Adrenal gland (tissue), 12 donors: ENCODE results near the gene CCDC192. TPM values are rescaled to one million over a fixed set of nuclear protein-coding genes. Genes with fewer than 3 reads are reported as not detected.

ENCODE experiments used
- DNase-seq, 7 donors: peaks; one replicate each; pipeline ENCODE4 v3.0.0-alpha.2; 2019 to 2020
- H3K27ac ChIP-seq, 5 donors: fragments of 200-600 bp; sonication (generic) in 4 of 5; 1 replicate in 3 of 5; 2 replicates in 2 of 5; pipeline versions ENCODE4 v1.5.1 to v1.8.0; 2016 to 2020; ENCODE audit warnings: mild to moderate bottlenecking in 1 of 5
- H3K27me3 ChIP-seq: fragments of 200-600 bp; 2 replicates; pipeline ENCODE4 v1.8.0; 2021
- H3K36me3 ChIP-seq, 2 donors: fragments of 200-600 bp; replicated peaks in 1 of 2; 1 replicate in 1 of 2; 2 replicates in 1 of 2; pipeline versions ENCODE4 v1.5.1 to v1.8.0; 2018 to 2022
- H3K4me1 ChIP-seq, 2 donors: fragments of 200-600 bp; replicated peaks in 1 of 2; 1 replicate in 1 of 2; 2 replicates in 1 of 2; pipeline versions ENCODE4 v1.5.1 to v1.8.0; 2018 to 2021
- H3K4me3 ChIP-seq, 4 donors: fragments of 200-600 bp; sonication (generic) in 3 of 4; one replicate each; pipeline ENCODE4 v1.5.1; 2016 to 2018
- H3K9me3 ChIP-seq, 3 donors: fragments of 200-600 bp; sonication (generic) in 1 of 3; replicated peaks in 1 of 3; 1 replicate in 2 of 3; 2 replicates in 1 of 3; pipeline versions ENCODE4 v1.5.1 to v1.8.0; 2016 to 2021
- CTCF ChIP-seq, 6 experiments: fragments of 450-650 bp in 4 of 6; fragments of 200-600 bp in 2 of 6; sonication (generic) in 1 of 6; IDR thresholded peaks; 1 replicate in 5 of 6; 2 replicates in 1 of 6; pipeline versions ENCODE4 v1.5.1 to v1.8.0; 2016 to 2021; ENCODE audit warnings: antibody characterized with exemption in 6 of 6, mild to moderate bottlenecking in 2 of 6, moderate library complexity in 1 of 6
- POLR2A ChIP-seq, 2 donors: fragments of 450-650 bp; IDR thresholded peaks; one replicate each; pipeline ENCODE4 v1.6.1; 2017; ENCODE audit warnings: antibody characterized with exemption in 2 of 2, mild to moderate bottlenecking in 2 of 2, moderate library complexity in 1 of 2
- WGBS, 4 donors: extraction: QIAGEN DNeasy Blood & Tissue Kit in 2 of 4; methylation state at CpG; one replicate each; pipeline versions ENCODE4 v1.1.5 to v1.1.7; 2013 to 2017; 5-methylcytosine and 5-hydroxymethylcytosine counted together
- intact Hi-C, 2 donors: fragments of 100-400 bp; cut with DNase I; formaldehyde crosslinking; loops; one replicate each; pipeline versions ENCODE4 v1.14.1 to v1.15.0; 2022 to 2023
- polyA plus RNA-seq, 3 donors: library from polyadenylated mRNA; stranded (reverse); fragments of 200-250 nt in 2 of 3; fragments of 350-450 nt in 1 of 3; fragmentation: Illumina TruSeq in 1 of 3; extraction: RNeasy Lipid Tissue Mini Kit (QIAGEN cat#74804) in 1 of 3; gene quantifications; one replicate each; pipeline ENCODE4 v1.2.3, GENCODE V29; 2013 to 2014
- total RNA-seq, 9 donors: library from RNA; depleted of rRNA in 4 of 9; stranded (reverse); fragments of >200 nt in 4 of 9; fragments of 120-200 nt in 1 of 9; fragmentation: NEBNext Ultra II Directional in 1 of 9; extraction: Animal tissue kit (Norgen Biotek cat#: 25700) in 1 of 9; gene quantifications; one replicate each; pipeline versions ENCODE4 v1.1.0 to v1.2.4, GENCODE V29; 2013 to 2023
- donor health status: healthy with polysubstance abuse.
- donor health status: Bipolar disorder and iron deficiency.
- donor health status: DM: yes; HTN: yes; CAD: no.
- donor health status: DM: no; HTN: no; CAD: no.
- donor health status: DM: no; HTN: no; CAD: no.
- donor health status: DM: yes; HTN: yes; CAD: no.

Gene CCDC192
- total and polyA plus RNA-seq, 12 donors, result 0.35 to 0.56 (median 0.46) TPM; not detected in 8

GRCh38 chr5:127665641-127666040 lies 37.5 kb upstream of the CCDC192 start:
- no peak overlapping the region for H3K4me3 ChIP-seq
- H3K4me1 ChIP-seq, result no peaks in the 10 kb centered on the region
- H3K36me3 ChIP-seq, result no peaks in the 10 kb centered on the region
- no peak overlapping the region for H3K27ac ChIP-seq
- no peaks in the 10 kb centered on the region for H3K27me3 ChIP-seq
- intact Hi-C loops, result no loop called here
- H3K9me3 ChIP-seq, result no peaks in the 10 kb centered on the region
- TF ChIP-seq POLR2A (IDR thresholded peaks at IDR 0.05) (no peak), CTCF (IDR thresholded peaks at IDR 0.05) (no peak)
- DNase-seq, result no peak

- no peaks in the 10 kb centered on the region for H3K27me3 ChIP-seq
- TF ChIP-seq POLR2A (IDR thresholded peaks at IDR 0.05) (no peak), CTCF (IDR thresholded peaks at IDR 0.05) (no peak)
- no peaks in the 10 kb centered on the region for H3K4me1 ChIP-seq
- H3K4me3 ChIP-seq, result no peak overlapping the region
- H3K36me3 ChIP-seq, result no peaks in the 10 kb centered on the region
- H3K9me3 ChIP-seq, result no peaks in the 10 kb centered on the region
- intact Hi-C loops, result no loop called here
- no peak overlapping the region for H3K27ac ChIP-seq
- 40 to 45% (median 45%) methylated on average over 3 of the region's 3 CpGs for WGBS, 4 donors
- no peak for DNase-seq
Observed at GRCh38 chr5:127666043-127666716, 37.0 kb upstream of the CCDC192 start.

GRCh38 chr5:127667926-127668325 lies 35.3 kb upstream of the CCDC192 start:
- Histone ChIP-seq H3K4me1 (no peaks in the 10 kb centered on the region), H3K4me3 (no peak overlapping the region), H3K9me3 (no peaks in the 10 kb centered on the region), H3K36me3 (no peaks in the 10 kb centered on the region), H3K27ac (no peak overlapping the region), H3K27me3 (no peaks in the 10 kb centered on the region)
- TF ChIP-seq POLR2A (IDR thresholded peaks at IDR 0.05) (no peak), CTCF (IDR thresholded peaks at IDR 0.05) (no peak)
- intact Hi-C loops, result no loop called here
- 67 to 75% (median 72%) methylated on average over 3 of the region's 3 CpGs for WGBS, 4 donors
- DNase-seq, result no peak

- Histone ChIP-seq H3K27me3 (no peaks in the 10 kb centered on the region), H3K27ac (no peak overlapping the region), H3K4me3 (no peak overlapping the region), H3K9me3 (no peaks in the 10 kb centered on the region), H3K36me3 (no peaks in the 10 kb centered on the region), H3K4me1 (no peaks in the 10 kb centered on the region)
- TF ChIP-seq POLR2A (IDR thresholded peaks at IDR 0.05), result no peak
- no peak for TF ChIP-seq CTCF (IDR thresholded peaks at IDR 0.05)
- WGBS, 4 donors, result 79 to 89% (median 82%) methylated on average over 6 of the region's 6 CpGs
- intact Hi-C loops, result no loop called here
- DNase-seq, result no peak
Observed at GRCh38 chr5:127671218-127671617, 32.0 kb upstream of the CCDC192 start.
